RWPE1 (cell line): ENCODE results near the gene TNIP1.

Source experiments
- CTCF ChIA-PET: fragments of 350-600 bp; sonication (Branson Sonifier 250); formaldehyde crosslinking; extraction: SDS; loops from one replicate; lab custom pipeline; 2021; lab: Yijun Ruan, JAX
- POLR2A ChIA-PET: fragments of 400-600 bp; formaldehyde crosslinking; extraction: SDS; loops from one replicate; lab custom pipeline; 2020; ENCODE audit warnings: antibody characterized with exemption; ENCODE audit not compliant: low non-redundant PET; lab: Yijun Ruan, JAX
- DNase-seq: peaks from one replicate; pipeline ENCODE4 v3.0.0; 2012; ENCODE audit warnings: low spot score
- H3K27ac ChIP-seq: fragments of 450-650 bp; 2 replicates; pipeline ENCODE4 v1.5.1; 2017
- TF ChIP-seq, protein P1 (sequence below): fragments of 450-650 bp; conservative IDR thresholded peaks from 2 replicates; pipeline ENCODE4 v1.5.1; 2017; ENCODE audit warnings: low read depth, mild to moderate bottlenecking

Gene TNIP1

DNA sequence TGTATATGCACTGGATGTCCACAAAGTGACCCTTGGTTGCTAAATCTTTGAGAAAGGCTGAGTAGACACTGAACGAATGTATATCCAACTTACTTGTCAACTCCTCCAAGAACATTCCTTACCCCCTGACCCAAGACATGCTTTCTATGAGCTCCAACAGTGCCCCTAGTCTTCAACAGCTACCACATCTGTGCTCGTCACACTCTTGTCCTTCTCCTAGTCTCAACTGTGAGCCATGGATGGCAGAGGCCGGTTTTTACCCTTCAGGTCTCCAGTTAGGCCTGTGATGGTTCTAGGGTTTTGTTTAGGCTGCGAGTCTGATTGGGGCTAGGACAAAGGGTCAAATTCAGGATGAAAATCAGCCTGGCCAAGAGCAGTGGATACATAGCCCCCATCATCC lies 79.4 kb downstream of the TNIP1 start:
- DNase-seq, result no peak
- POLR2A ChIA-PET, result interaction anchor here (0.6 kb wide), 1 partner anchor 516 kb away, joined by 3 read pairs; no protein-coding TSS in a partner anchor
- no peak overlapping the region for H3K27ac ChIP-seq
- CTCF ChIA-PET, result interaction anchor here (0.9 to 4.0 kb wide), 5 partner anchors 40 to 311 kb away, joined by 3 to 55 read pairs (median 4); no protein-coding TSS in a partner anchor
- TF ChIP-seq, protein P1, sequence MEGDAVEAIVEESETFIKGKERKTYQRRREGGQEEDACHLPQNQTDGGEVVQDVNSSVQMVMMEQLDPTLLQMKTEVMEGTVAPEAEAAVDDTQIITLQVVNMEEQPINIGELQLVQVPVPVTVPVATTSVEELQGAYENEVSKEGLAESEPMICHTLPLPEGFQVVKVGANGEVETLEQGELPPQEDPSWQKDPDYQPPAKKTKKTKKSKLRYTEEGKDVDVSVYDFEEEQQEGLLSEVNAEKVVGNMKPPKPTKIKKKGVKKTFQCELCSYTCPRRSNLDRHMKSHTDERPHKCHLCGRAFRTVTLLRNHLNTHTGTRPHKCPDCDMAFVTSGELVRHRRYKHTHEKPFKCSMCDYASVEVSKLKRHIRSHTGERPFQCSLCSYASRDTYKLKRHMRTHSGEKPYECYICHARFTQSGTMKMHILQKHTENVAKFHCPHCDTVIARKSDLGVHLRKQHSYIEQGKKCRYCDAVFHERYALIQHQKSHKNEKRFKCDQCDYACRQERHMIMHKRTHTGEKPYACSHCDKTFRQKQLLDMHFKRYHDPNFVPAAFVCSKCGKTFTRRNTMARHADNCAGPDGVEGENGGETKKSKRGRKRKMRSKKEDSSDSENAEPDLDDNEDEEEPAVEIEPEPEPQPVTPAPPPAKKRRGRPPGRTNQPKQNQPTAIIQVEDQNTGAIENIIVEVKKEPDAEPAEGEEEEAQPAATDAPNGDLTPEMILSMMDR, result no peak

DNA sequence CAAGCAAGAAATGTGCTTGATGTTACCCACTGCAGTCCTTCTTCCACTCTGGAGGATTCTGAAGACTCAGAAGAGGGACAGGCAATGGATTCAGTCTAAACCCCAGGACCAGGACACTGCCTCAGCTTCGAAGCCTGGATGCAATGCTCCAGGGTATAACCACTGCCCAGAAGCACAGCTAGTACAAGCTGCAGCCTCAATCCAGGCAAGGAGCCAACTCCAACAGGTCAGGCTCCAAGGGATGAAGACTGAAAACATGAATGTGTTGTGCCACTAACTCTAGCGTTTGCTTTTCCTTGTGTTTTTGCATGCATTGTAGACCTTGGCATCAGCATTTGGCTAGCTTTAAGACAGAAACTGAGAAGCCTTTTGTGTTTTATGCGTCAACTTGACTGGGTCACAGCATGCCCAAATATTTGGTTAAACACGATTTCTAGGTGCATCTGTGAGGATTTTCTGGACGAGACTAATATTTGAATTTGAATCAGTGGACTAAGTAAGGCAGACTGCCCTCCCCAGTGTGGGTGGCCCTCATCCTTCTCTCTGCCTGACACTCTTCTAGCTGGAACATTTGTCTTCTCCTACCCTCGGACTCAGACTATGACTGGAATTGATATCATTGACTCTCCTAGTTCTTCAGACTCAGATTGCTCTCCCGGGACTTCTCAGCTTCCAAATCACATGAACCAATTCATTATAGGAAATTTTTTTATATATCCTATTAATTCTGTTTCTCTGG lies 81.0 kb downstream of the TNIP1 start:
- no peak for DNase-seq
- TF ChIP-seq, protein P1, result no peak
- ChIA-PET CTCF (interaction anchor here (0.6 to 4.0 kb wide), 6 partner anchors 12 to 225 kb away, joined by 3 to 55 read pairs (median 3); no protein-coding TSS in a partner anchor), POLR2A (no interaction called here)
- H3K27ac ChIP-seq, result no peak overlapping the region

DNA sequence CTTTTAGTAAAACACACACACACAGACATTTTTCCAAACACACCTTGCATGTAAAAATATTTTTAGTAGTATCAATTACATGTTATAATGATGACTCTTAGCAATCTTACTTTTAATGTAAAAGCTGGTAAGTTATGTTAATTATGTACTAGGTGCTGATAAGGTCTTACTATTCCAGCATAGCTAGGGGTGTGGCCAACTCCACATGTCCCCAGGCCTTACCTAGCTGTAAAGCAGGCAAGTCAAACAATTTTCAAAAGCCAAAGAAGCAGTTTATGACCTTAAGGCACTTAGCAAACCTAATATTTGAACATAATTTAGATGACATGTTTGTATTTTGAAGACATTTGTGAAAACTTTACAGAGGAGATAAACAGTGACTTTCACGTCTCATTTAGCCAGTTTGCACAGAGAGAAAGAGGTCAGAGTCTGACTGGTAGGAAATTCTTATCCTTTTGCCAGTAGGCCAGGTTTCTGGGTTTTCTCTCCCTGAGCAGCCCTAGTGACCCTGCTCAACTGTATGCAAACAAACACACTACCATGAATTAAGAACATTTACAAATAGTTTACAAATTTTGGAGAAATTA lies 86.9 kb downstream of the TNIP1 start:
- no peak for DNase-seq
- ChIA-PET POLR2A (no interaction called here), CTCF (no interaction called here)

DNA sequence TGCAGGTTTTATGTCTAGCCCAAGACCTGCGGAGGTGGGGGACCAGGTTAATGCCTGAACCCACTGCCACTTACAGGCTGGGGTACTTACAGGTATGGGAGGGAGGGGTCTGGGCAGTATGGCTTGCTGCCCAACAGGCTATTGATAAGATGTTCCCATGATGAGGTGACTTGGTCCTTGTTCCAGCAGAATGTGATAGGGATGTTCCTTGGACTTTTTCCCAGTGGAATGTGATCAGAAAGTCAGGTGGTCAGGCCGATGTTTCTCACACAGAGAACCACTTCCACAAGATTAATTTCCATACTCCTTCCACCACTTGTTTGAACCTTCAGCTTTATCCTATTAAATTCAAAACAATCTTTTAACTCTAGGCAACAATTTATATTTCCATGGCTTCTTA lies 87.4 kb downstream of the TNIP1 start:
- no peak for DNase-seq
- TF ChIP-seq, protein P1, result no peak
- ChIA-PET CTCF (no interaction called here), POLR2A (no interaction called here)
- H3K27ac ChIP-seq, result no peak overlapping the region

More for the DNA sequence above, 86.9 kb downstream of the TNIP1 start:
- no peak overlapping the region for H3K27ac ChIP-seq
- TF ChIP-seq, protein P1, result no peak

DNA sequence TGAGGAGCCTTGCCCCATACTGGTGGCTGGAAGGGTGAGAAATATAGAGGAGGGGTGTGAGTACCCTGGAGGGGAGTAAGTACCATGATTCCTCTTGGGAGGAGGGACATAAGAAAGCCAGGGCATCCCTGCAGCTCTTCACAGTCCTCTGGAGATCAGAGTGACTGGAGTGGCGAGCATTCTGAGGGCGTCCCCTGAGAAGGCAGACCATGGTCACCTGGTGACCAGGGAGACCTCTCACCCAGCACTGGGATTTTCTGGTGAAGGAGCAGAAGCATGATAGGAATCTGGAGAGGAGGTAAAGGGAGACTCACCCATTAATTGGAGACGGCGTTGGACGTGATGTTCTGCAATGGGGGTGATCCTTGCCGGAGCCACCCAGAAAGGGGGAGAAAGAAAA lies 88.1 kb downstream of the TNIP1 start:
- no peak for DNase-seq
- CTCF ChIA-PET, result no interaction called here
- no peak overlapping the region for H3K27ac ChIP-seq
- POLR2A ChIA-PET, result no interaction called here
- TF ChIP-seq, protein P1, result no peak

DNA sequence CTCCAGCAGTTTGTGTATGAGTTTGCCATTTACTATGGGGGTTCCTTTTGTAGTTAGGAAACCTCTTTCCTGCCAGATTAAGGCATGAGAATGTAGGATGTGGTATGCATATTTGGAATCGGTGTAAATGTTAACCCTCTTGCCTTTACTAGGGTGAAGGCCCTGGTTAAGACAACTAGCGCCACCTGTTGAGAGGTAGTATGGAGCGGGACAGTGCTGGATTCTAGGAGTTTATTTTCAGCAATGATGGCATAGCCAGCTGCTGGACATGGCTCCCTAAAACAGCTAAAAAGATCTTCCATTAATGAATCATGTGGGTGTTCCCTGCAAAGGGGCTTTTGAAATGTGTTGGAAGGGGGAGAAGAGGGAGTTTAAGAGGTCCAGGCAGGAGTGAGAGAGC lies 91.1 kb downstream of the TNIP1 start:
- ChIA-PET POLR2A (no interaction called here), CTCF (interaction anchor here (0.6 to 1.1 kb wide), 3 partner anchors 143 to 231 kb away, joined by 3 to 5 read pairs (median 3); no protein-coding TSS in a partner anchor)
- DNase-seq, result no peak
- no peak overlapping the region for H3K27ac ChIP-seq
- TF ChIP-seq, protein P1, result no peak
